OCI-LY7 (cell line): ENCODE measurements around the gene HSD11B1. TPM values are rescaled to one million over a fixed set of nuclear protein-coding genes. Genes with fewer than 3 reads are reported as not detected.

ENCODE experiments used
- BruUV-seq: library from RNA; stranded (reverse); fragments of 400-500 nt; replicated peaks from 2 replicates; lab custom pipeline; 2021; lab: Mats Ljungman, UMichigan
- CTCF ChIA-PET: fragments of 300-600 bp; sonication (Branson Sonifier 250); formaldehyde crosslinking; loops from one replicate; lab custom pipeline; 2022; ENCODE audit warnings: antibody characterized with exemption; ENCODE audit not compliant: unreplicated experiment; lab: Charles Lee
- POLR2A ChIA-PET: fragments of 300-600 bp; sonication (Branson Sonifier 250); formaldehyde crosslinking; loops from one replicate; lab custom pipeline; 2022; ENCODE audit warnings: antibody characterized with exemption; lab: Charles Lee
- DNase-seq: peaks from one replicate; pipeline ENCODE4 v3.0.0-alpha.2; 2015; ENCODE audit warnings: low spot score
- H2AFZ ChIP-seq: fragments of 200-600 bp; sonication (generic), shearing (Covaris generic); 2 replicates; pipeline ENCODE4 v1.6.1; 2014; ENCODE audit warnings: mild to moderate bottlenecking, antibody characterized with exemption, low read length, moderate library complexity
- H3K27ac ChIP-seq: fragments of 200-600 bp; sonication (generic); 2 replicates; pipeline ENCODE4 v1.5.1; 2014; ENCODE audit warnings: mixed run types, low read depth, mild to moderate bottlenecking, moderate library complexity, low read length, inconsistent platforms; ENCODE audit not compliant: poor library complexity, severe bottlenecking
- H3K36me3 ChIP-seq: fragments of 200-600 bp; sonication (generic); 2 replicates; pipeline ENCODE4 v1.6.1; 2014; ENCODE audit warnings: mild to moderate bottlenecking, antibody characterized with exemption, low read length, moderate library complexity, mixed read lengths; ENCODE audit not compliant: insufficient read depth
- H3K4me1 ChIP-seq: fragments of 200-600 bp; sonication (generic); 2 replicates; pipeline ENCODE4 v1.5.1; 2014; ENCODE audit warnings: mild to moderate bottlenecking, low read length; ENCODE audit not compliant: insufficient read depth, poor library complexity, severe bottlenecking
- H3K4me2 ChIP-seq: fragments of 200-600 bp; sonication (generic); 2 replicates; pipeline ENCODE4 v1.6.1; 2014; ENCODE audit warnings: mild to moderate bottlenecking, low read length
- H3K4me3 ChIP-seq: fragments of 200-600 bp; sonication (generic); 2 replicates; pipeline ENCODE4 v1.5.1; 2014; ENCODE audit warnings: mild to moderate bottlenecking, low read depth, low read length; ENCODE audit not compliant: poor library complexity, severe bottlenecking
- H3K79me2 ChIP-seq: fragments of 200-600 bp; sonication (generic); 2 replicates; pipeline ENCODE4 v1.6.1; 2016; ENCODE audit warnings: low read depth, mild to moderate bottlenecking, low read length, moderate library complexity, mixed read lengths; ENCODE audit not compliant: insufficient read depth
- H3K9me2 ChIP-seq: fragments of 200-600 bp; sonication (generic); 2 replicates; pipeline ENCODE4 v1.6.1; 2016; ENCODE audit warnings: mild to moderate bottlenecking, low read length, mixed read lengths; ENCODE audit not compliant: insufficient read depth
- H3K9me3 ChIP-seq: fragments of 200-600 bp; sonication (generic); 2 replicates; pipeline ENCODE4 v1.6.1; 2014; ENCODE audit warnings: mild to moderate bottlenecking, mixed run types, low read length, mixed read lengths
- H4K20me1 ChIP-seq: fragments of 200-600 bp; sonication (generic); 2 replicates; pipeline ENCODE4 v1.6.1; 2014; ENCODE audit warnings: mild to moderate bottlenecking, antibody characterized with exemption, low read length, moderate library complexity, mixed read lengths; ENCODE audit not compliant: insufficient read depth
- CTCF ChIP-seq: fragments of 200-600 bp; sonication (generic); conservative IDR thresholded peaks from 2 replicates; pipeline ENCODE4 v1.5.1; 2014; ENCODE audit warnings: mild to moderate bottlenecking, antibody characterized with exemption, low read length, moderate library complexity, mixed read lengths
- EZH2phosphoT487 ChIP-seq: fragments of 200-600 bp; sonication (generic); IDR thresholded peaks from 2 replicates; pipeline ENCODE4 v1.6.1; 2018; ENCODE audit warnings: low read depth, borderline replicate concordance, mild to moderate bottlenecking, mixed run types, antibody characterized with exemption, low read length, moderate library complexity, mixed read lengths
- intact Hi-C: fragments of 100-400 bp; cut with micrococcal nuclease; formaldehyde crosslinking; loops from one replicate; pipeline ENCODE4 v1.10.0; 2022; ENCODE audit not compliant: unreplicated experiment
- total RNA-seq, 2 experiments: library from RNA; depleted of rRNA in 1 of 2; stranded (reverse); fragments of >200 nt in 1 of 2; shearing (Covaris generic) in 1 of 2; gene quantifications; 2 replicates each; pipeline ENCODE4 v1.2.3, GENCODE V29; 2014 to 2022

HSD11B1 gene
- total RNA-seq, 2 experiments from 2014 or later: not detected

GRCh38 chr1:209667708-209668107 lies 36.9 kb upstream of the HSD11B1 start:
- H4K20me1 ChIP-seq: no peaks in the 10 kb centered on the region
- intact Hi-C loops: no loop called here
- no peak overlapping the region for H3K27ac ChIP-seq
- no peaks in the 10 kb centered on the region for H3K9me2 ChIP-seq
- no peak overlapping the region for H3K4me3 ChIP-seq
- H3K9me3 ChIP-seq: no peaks in the 10 kb centered on the region
- no peaks in the 10 kb centered on the region for H3K4me1 ChIP-seq
- CTCF ChIA-PET: no interaction called here
- H3K4me2 ChIP-seq: no peak overlapping the region
- TF ChIP-seq EZH2phosphoT487 (no peak), CTCF (no peak)
- DNase-seq: no peak
- POLR2A ChIA-PET: no interaction called here
- BruUV-seq: no TSS peak
- no peaks in the 10 kb centered on the region for H3K36me3 ChIP-seq
- H3K79me2 ChIP-seq: no peaks in the 10 kb centered on the region
- H2AFZ ChIP-seq: no peak overlapping the region

- H3K9me2 ChIP-seq: no peaks in the 10 kb centered on the region
- no peak overlapping the region for H3K4me3 ChIP-seq
- CTCF ChIA-PET: no interaction called here
- POLR2A ChIA-PET: interaction anchor here (0.9 kb wide), 1 partner anchor 391 kb away, joined by 3 read pairs; no protein-coding TSS in a partner anchor
- TF ChIP-seq EZH2phosphoT487 (no peak), CTCF (no peak)
- intact Hi-C loops: no loop called here
- BruUV-seq: no TSS peak
- H3K79me2 ChIP-seq: no peaks in the 10 kb centered on the region
- H4K20me1 ChIP-seq: no peaks in the 10 kb centered on the region
- no peaks in the 10 kb centered on the region for H3K4me1 ChIP-seq
- no peak overlapping the region for H3K27ac ChIP-seq
- no peaks in the 10 kb centered on the region for H3K9me3 ChIP-seq
- no peak for DNase-seq
- H2AFZ ChIP-seq: no peak overlapping the region
- no peak overlapping the region for H3K4me2 ChIP-seq
- H3K36me3 ChIP-seq: no peaks in the 10 kb centered on the region
These were observed 34.1 kb upstream of the HSD11B1 start for GRCh38 chr1:209670441-209671082.
